C1 segment of cervical spinal cord (tissue), 14 donors: Measurements from ENCODE around the gene AGFG2.
A peak's percentile ranks its signal among the peaks of the same experiment; 100 is the strongest.

Experiments
- DNase-seq, 14 donors: peaks; one replicate each; lab custom pipeline; 2025; lab: John Stamatoyannopoulos, UW

AGFG2 gene

DNA sequence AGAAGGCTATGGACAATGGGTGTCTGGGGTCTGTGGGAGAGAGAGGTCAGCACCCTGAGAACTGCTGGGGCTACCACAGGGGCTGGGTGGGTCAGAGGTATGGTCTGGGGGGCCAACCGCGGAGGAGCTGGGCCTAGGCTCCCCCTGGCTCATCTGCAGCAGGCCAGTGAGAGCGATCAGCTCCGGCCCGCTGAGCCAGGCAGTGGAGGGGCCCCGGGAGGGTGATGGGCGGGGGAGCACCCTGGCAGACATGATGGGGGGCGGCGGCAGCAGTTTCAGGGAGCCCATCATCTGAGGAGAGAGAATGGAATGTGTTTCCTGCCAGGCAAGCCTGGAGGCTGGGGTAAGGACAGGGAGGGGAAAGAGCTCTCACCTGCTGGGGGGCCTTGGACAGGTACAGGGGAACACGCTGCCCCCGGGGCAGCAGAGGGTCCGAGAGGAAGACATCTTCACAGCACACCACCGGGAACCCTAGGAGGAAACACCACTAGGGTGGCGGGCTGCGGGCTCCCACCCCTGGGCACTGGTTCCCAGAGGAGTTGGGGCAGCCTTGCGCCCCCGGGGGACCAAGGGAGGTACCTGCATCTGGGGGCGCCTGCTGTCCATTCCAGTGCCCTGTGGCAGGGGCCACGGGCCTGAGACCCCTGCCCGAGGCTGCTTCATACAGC is 33.4 kb downstream of the AGFG2 start:
- no peak for DNase-seq

DNA sequence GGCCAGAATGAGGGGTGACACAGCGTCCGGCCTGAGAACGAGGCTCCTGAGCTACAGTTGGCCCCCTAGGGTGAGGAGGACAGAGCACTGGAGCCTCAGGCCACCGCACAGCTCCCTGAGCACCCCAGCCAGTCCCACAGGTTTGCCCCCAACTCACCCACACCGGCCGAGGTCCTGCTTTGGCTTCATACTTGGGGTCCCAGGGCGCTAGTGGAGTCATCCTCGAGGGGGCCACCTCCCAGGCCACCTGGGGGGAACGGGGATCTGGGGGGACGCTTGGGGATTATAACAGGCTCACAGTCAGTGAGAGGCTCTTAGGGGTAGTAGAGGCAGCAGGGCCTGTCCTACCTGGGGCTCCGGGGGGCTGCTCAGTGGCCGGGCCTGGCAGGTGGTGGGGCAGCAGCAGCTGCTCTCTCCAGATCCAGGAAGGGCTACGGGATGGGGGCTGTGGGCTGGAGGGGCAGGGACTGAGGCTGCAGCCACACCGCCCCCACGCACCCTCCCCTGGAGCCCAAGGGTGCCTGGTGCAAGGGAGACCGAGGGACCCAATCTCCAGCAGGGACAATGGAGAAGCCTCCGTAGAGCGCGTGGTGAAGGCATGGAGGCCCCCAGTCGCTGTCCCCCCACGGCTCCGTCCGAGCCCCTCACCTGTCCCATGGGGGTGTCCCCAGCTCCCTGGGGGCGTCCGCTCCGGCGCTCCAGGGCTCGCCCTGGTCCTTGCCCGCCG is 34.1 kb downstream of the AGFG2 start:
- no peak for DNase-seq

DNA sequence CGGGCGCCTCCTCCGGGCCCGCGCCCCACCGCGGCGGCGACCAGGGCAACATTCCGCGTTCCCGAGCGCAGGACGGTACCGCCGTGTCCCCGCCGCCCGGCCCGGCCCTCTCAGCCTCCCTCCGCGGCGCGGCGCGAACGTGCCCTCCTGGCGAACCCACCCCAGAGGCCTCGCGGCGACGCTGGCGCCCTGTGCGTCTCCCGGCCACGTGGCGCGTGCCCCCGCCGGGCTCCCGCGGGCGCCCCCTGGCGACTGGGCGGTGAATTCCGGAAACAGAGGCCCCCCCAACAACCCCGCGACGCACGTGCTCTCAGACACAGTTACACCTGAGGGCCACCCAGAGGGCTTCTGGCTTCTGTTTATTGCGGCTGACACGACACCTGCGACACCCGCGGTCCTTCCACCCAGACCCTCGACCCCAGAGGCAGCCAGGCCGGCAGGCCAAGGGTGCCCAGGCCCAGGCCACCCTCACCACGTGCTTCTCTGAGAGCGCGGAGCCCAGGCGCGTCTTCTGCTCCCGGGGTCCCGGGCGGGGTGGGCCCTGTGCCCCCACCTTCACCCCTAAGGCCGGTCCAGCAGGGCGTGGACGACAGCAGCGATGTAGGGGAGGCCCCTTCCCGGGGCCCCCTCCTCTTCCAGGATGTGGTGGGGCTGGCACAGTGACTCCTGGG is 34.8 kb downstream of the AGFG2 start, which contains the start of gene SAP25:
Gene SAP25 (minus strand): TSS at position 210 of the 671 bp plus-strand sequence. CDS start 158 bp downstream, at position 52.
- no peak for DNase-seq

DNA sequence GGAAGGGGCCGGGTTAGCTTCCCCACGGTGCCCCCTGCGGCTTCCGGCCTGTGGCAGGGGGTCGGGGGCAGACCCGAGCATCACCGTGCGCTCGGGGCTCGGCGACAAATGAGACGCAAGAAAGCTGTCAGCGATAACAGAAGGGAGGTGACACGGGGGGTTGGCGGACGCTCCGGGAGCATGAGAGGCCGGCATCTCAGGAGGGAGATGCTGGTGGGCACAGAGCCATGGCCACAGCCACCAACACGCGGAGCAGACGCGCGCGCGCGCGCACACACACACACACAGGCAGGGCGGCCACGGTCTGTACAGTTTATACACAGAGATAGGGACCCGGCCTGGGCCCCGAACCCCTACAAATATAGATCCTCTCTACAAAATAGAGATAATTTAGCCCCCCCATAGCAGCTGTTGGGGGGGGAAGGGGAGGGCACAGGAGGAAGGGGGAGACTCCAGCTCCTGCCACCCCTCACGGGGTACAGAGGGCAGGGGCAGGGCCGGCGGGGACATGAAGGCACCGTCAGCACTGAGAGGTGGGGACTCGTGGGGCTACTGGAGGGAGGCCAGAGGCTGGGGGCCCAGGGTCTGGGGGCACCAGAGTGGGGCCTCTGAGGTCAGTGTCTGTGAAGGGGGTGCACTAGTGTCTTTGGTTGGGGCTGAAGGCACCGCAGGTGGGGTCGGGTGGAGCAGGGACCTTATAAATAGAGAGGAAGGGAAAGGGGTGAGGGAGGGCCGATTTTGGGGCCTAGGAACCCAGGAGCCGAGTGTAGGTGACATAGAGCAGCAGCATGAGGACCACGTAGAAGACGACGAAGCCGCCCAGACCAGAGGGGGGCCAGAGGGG is 35.6 kb downstream of the AGFG2 start:
- DNase-seq = no peak

DNA sequence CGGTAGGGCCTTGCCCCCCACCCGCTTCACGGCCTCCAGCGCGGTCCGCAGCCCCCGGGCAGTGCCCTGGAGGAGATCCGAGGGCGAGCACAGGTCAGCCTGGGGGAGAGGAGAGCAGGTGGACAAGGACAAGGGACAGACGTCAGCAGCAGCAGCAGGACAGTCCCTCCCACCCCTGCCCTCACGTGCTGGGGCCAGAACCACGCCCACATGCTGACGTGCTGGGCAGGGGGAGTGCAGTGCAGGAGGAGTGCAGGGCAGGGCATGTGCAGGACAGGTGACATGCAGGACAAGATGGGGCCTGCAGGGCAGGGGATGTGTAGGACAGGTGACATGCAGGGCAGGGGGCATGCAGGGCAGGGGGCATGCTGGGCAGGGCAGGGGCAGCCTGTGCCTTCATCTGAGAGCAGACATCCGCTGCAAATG is 36.2 kb downstream of the AGFG2 start:
- no peak for DNase-seq

DNA sequence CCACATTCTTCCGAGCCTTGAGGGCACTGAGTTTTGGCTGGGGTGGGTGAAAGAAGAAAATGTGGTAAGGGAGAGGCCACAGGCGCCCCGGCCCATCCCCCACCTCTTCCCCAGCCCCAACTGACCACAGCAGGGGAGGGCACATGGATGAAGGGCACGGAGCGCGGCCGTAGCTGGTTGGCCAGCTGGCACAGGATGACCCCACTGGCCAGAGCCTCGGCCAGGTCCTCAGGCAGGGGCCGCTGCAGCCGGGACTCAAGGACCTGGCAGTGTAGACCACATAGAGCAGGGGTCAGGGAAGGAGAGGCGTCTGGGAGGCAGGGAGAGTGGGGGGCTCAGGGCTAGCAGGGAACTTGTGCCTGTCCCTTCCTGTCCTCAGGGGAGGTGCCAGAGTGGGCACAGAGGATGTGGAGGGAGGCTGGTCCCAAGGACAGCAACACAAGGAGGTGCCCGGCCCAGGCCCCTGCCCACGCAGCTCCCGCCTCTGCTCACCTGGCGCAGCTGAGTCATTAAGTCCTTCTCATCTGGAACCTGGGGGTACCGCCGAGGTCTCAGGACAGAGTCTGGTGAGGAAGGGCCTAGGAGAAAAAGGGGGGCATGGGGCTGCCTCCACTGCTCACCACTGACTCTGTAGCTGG is 36.9 kb downstream of the AGFG2 start:
- DNase-seq = no peak

DNA sequence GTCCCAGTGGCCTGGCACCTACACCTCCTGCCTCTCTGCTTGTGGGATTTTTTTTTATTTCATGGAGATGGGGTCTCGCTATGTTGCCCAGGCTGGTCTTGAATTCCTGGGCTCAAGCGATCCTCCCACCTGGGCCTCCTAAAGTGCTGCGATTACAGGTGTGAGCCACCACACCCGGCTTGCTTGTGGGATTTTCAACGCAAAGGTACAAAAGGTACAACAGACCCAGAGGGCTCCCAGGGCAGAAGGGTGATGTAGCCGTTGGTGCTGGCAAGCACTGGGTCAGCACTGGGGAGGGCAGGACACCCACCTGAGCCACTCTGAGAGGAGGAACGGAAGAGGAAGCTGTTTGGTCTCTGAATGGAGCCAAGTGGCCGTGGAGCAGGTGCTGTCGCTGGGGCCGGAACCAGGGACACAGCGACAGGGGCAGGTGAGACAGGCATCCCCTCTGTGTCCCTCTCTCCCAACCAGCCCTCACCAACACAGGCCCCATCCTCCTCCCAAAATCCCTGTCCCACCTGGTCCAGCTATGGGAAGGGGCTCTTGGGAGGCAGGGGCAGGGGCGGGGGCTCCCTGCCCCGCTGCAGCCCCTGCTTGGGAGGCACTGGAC is 37.5 kb downstream of the AGFG2 start:
- no peak for DNase-seq

DNA sequence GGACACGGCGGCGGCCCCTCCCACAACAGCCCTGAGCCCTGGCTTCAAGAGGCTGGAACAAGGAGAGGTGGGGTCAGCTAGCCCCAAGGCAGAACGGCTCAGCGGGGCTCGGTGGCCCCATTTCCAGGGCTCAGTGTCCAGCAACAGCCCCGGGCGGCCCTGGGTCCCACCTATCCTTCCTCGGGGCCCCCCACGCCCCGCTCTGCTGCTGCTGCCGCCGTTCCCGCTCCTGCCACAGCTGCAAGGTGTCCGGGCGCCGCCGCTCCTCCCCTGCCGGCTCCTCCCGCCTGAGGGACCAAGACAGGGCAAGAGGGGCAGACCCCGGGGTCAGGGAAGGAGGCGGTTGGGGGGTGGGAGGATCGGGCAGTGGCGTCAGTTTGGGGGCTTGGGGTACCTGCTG is 38.1 kb downstream of the AGFG2 start:
- DNase-seq = no peak

DNA sequence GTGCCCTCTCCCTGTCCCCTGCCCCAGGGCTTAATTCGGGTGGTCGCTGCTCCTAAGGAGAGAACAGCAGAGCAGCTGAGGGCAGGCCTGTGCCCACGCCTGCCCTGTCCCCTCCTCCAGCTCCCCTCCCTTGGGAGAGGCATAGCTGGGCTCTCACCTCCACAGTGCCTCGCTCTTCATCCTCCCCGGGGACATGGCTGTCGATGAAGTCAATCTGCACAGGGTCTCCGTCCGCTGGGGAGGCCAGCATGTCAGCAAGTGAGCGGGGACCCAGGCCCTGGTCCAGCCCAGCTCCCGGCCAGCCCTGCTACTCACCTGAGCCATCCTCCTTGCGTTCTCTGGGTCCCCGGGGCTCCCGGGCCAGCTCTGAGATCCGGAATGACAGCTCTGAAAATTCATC is 38.5 kb downstream of the AGFG2 start:
- no peak for DNase-seq

DNA sequence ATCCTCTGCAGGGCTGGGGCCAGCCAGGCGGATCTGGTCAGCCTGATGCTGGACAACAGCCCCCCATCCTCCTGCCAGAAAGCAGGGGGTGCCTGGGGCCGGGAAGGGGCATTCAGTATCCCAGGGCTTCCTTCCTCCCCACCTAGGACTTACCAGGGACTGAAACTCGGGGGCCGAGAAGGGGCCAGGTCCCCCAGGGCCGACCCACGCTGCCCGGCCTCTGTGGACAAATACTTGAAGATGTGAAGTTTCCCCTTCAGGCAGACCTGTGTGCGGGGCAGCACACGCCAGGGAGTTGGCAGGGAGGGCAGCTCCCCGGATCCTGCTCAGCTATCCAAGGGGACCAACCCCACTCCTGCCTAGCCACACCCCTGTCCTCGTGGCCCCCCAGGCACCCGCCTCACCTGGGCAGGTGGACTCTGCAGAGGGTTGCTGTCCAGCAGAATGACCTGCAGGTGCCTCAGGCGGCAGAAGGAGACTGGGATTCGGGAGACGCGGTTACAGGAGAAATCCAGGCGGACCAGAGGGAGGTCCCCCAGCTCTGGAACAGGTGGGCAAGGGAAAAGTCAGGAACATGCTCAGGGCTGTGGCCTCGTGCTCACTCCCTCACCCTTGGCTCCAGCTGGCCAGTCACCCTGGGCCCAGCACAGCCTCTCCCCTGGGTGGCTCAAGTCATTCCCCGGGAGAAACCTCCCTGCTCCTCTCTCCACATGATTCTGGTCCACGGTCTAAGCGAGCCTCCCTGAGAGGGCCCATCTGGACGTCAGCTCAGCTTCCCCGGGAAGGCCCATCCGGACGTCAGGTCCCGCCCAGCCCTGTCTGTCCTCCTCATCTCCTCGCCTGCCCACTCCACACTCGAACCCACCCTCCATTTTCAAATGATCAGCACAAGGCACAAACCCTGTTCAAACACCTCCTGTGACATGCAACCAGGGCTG is 39.5 kb downstream of the AGFG2 start:
- DNase-seq = no peak

DNA sequence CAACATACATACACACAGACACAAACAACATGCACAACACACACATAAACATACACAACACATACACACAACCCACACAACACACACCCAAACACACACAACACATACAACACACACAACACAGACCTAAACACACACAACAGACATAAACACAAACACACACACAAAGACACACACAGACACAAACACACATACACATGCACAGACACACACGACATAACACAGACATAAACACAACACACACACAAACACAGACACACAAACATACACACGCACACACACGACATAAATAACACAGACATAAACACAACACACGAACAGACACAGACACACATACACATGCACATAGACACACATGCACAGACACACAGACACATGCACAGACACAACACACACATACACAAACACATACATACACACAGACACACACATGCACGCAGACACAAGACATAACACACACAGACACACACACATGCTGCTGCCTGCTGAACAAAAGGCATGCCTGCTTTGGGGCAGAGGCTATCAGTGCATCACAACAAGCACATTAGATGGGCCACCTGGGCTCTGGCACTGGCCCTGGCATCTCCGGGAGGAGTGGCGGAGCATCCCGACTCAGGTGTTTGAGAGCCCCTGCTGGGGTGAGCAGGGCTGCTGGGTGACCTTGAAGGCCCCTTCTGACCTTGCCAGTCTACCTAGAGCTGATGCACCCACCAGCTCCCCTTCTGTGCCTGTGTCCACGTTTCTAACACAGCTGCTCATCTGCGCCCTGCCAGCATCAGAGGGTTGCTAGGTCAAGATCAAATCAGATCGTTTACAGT is 41.7 kb downstream of the AGFG2 start:
- DNase-seq = no peak

DNA sequence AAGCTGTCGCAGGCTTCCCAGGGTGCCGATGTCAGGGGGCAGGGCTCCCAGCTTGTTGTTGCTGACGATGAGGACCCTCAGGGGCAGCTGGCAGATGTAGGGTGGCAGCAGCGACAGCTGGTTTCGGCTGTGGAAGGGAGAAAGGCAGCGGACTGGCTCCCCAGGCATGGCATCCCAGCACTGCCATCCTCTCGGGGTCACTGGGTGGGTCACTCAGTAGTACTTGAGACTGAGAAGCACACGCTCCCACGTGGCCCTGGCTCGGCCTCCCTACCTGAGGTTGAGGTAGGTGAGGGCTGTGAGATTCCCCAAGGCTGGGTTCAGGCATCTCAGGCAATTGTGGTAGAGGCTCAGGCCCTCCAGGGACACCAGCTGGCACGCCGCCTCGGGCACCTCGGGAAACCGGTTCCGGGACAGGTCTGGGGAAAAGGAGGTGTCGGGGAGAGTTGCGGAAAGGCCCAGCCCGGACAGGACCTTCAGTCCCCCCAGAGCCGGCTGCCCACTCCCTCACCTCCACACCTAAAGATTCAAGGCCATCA is 43.1 kb downstream of the AGFG2 start:
- DNase-seq = no peak

DNA sequence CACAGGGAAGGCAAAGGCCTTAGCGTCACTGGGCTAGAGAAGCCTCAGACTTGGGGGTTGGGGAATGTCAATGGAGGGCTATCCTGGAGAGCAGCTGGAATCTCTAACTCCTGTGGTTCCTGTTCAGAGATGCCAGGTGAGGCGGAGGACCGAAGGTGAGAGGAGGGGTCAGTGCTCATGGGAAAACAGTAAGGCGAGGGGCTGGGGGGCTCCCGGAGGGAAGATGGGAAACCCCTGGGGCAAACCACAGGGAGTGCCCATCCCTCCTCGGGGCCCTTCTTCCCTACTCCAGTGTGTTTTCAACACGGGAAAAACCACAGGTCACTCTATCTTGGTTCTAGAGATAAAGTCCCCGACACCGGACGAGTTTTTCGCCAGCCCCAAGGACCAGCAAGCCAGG is 43.6 kb downstream of the AGFG2 start:
- no peak for DNase-seq

DNA sequence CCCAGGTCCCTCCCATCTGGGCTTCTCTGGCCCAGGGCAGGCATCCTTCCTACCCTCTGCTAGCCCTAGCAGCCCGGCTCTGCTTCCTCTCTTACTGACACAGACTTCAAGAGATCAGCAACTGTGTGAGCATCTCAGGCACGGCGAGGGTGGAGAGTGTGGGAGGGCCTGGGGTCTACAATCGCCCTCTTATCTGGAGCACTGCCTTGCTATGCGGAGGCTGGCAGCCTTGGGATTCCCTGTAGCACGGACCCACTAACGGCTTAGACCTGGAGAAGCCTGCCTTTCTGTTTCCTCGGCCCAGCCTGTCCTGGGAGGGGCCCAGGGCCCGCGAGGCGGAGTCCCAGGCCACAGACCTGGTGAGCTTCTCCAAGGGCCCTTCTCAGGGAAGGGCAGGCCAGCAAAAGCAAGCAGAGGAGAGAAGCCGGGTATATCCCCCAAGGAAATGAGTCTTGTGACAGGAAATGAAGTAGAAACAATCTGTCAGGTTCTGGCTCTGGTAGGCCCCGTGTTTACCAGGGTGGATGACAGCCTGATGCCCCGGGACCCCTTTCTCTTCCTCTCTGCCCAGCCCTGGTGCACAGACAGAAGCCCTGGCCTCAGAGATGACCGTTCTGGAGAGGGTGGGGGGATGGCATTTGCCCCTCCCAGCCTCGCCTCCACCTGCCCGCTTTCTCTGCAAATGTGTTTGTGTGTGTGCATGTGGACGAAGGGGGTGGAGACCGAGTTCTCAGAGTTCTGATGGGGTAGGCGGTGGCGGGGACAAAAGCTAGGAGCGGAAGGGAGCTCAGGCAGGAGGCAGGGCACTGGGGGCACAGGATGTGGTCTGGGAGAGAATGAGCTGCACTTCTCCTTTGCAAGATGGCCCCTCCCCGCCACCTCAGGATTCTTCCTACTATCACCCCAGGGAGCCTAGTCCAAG is 44.4 kb downstream of the AGFG2 start:
- peak in 9 of 14 donors; percentile 24 to 59 (median 28) for DNase-seq

DNA sequence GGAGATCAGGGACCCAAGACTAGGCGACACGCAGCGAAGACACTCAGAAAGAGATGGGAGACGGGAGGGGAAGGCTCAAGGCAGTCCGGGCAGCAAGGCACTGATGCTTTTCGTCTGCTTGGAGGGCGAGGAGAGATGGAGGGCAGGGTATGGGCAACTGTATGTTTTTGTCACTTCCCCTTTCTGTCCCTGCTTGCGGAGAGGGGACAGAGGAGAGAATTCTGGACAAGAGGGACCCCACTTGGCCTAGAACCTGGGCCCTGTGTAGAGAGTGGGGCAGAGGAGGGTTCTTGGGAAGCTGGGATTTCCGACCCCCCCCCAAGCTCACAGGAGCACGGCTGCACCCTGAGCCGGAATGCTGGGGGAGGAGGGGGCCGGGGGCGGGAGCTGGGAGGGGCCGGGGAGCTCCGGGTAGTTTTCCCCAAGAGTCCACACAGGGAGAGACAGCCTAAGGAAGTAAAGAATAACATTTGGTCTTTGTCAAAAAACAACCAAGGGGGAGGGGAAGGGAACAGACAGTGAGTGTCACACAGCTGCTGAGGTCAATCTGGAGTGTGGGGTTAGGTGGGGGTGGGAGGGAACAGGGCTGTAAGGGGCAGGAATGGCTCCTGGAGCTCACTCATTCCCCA is 45.2 kb downstream of the AGFG2 start:
- peak in 2 of 14 donors; percentile 6 to 50 for DNase-seq

DNA sequence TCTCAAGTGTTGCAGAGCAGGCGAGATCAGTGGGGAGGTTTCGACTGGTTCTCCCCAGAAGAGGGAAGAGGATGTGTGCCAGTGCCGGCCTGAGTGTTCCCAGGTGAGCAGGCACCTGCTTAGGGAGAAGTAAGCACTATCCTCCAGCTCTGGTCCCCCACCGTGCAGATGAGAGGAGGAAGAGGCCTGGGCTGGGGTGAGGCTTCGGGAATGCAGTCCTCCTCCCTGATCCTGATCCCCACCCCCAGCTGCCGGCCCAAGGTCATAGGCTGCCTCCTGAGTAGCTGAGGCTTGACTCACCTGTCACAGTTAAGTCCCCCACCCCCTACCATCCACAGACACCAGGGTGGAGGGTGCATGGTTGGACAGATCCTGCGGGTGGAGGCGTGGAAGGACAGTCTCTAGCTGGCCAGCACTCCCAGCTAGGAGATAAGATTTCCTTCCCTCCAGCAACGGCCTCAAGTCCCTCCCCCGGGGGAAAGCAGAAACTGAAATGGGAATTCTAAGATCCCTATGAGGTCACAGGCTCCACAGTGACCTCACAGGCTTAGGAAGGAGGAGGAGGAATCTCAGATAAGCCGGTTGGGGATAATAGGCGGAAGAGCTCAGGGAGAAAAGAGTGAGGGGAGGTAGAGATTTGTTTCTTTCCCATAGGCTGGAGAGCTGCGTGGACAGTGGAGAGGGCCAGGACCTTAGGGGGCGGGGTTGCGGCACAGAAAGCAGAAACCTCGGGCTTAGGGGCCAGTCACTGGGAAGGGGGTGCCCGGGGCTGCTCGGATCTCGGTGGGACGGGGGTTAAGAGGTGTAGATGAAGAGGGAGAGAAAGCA is 45.9 kb downstream of the AGFG2 start:
- peak in 2 of 14 donors; percentile 13 to 31 for DNase-seq
